OCI-LY7 (cell line): ENCODE measurements around the gene NAPSA. TPM values are rescaled to one million over a fixed set of nuclear protein-coding genes. Genes with fewer than 3 reads are reported as not detected.

Source experiments
- BruUV-seq: library from RNA; stranded (reverse); fragments of 400-500 nt; replicated peaks from 2 replicates; lab custom pipeline; 2021; lab: Mats Ljungman, UMichigan
- CTCF ChIA-PET: fragments of 300-600 bp; sonication (Branson Sonifier 250); formaldehyde crosslinking; loops from one replicate; lab custom pipeline; 2022; ENCODE audit warnings: antibody characterized with exemption; ENCODE audit not compliant: unreplicated experiment; lab: Charles Lee
- POLR2A ChIA-PET: fragments of 300-600 bp; sonication (Branson Sonifier 250); formaldehyde crosslinking; loops from one replicate; lab custom pipeline; 2022; ENCODE audit warnings: antibody characterized with exemption; lab: Charles Lee
- DNase-seq: peaks from one replicate; pipeline ENCODE4 v3.0.0-alpha.2; 2015; ENCODE audit warnings: low spot score
- H2AFZ ChIP-seq: fragments of 200-600 bp; sonication (generic), shearing (Covaris generic); 2 replicates; pipeline ENCODE4 v1.6.1; 2014; ENCODE audit warnings: mild to moderate bottlenecking, antibody characterized with exemption, low read length, moderate library complexity
- H3K27ac ChIP-seq: fragments of 200-600 bp; sonication (generic); 2 replicates; pipeline ENCODE4 v1.5.1; 2014; ENCODE audit warnings: mixed run types, low read depth, mild to moderate bottlenecking, moderate library complexity, low read length, inconsistent platforms; ENCODE audit not compliant: poor library complexity, severe bottlenecking
- H3K36me3 ChIP-seq: fragments of 200-600 bp; sonication (generic); 2 replicates; pipeline ENCODE4 v1.6.1; 2014; ENCODE audit warnings: mild to moderate bottlenecking, antibody characterized with exemption, low read length, moderate library complexity, mixed read lengths; ENCODE audit not compliant: insufficient read depth
- H3K4me1 ChIP-seq: fragments of 200-600 bp; sonication (generic); 2 replicates; pipeline ENCODE4 v1.5.1; 2014; ENCODE audit warnings: mild to moderate bottlenecking, low read length; ENCODE audit not compliant: insufficient read depth, poor library complexity, severe bottlenecking
- H3K4me2 ChIP-seq: fragments of 200-600 bp; sonication (generic); 2 replicates; pipeline ENCODE4 v1.6.1; 2014; ENCODE audit warnings: mild to moderate bottlenecking, low read length
- H3K4me3 ChIP-seq: fragments of 200-600 bp; sonication (generic); 2 replicates; pipeline ENCODE4 v1.5.1; 2014; ENCODE audit warnings: mild to moderate bottlenecking, low read depth, low read length; ENCODE audit not compliant: poor library complexity, severe bottlenecking
- H3K79me2 ChIP-seq: fragments of 200-600 bp; sonication (generic); 2 replicates; pipeline ENCODE4 v1.6.1; 2016; ENCODE audit warnings: low read depth, mild to moderate bottlenecking, low read length, moderate library complexity, mixed read lengths; ENCODE audit not compliant: insufficient read depth
- H3K9me2 ChIP-seq: fragments of 200-600 bp; sonication (generic); 2 replicates; pipeline ENCODE4 v1.6.1; 2016; ENCODE audit warnings: mild to moderate bottlenecking, low read length, mixed read lengths; ENCODE audit not compliant: insufficient read depth
- H3K9me3 ChIP-seq: fragments of 200-600 bp; sonication (generic); 2 replicates; pipeline ENCODE4 v1.6.1; 2014; ENCODE audit warnings: mild to moderate bottlenecking, mixed run types, low read length, mixed read lengths
- H4K20me1 ChIP-seq: fragments of 200-600 bp; sonication (generic); 2 replicates; pipeline ENCODE4 v1.6.1; 2014; ENCODE audit warnings: mild to moderate bottlenecking, antibody characterized with exemption, low read length, moderate library complexity, mixed read lengths; ENCODE audit not compliant: insufficient read depth
- EZH2phosphoT487 ChIP-seq: fragments of 200-600 bp; sonication (generic); IDR thresholded peaks from 2 replicates; pipeline ENCODE4 v1.6.1; 2018; ENCODE audit warnings: low read depth, borderline replicate concordance, mild to moderate bottlenecking, mixed run types, antibody characterized with exemption, low read length, moderate library complexity, mixed read lengths
- intact Hi-C: fragments of 100-400 bp; cut with micrococcal nuclease; formaldehyde crosslinking; loops from one replicate; pipeline ENCODE4 v1.10.0; 2022; ENCODE audit not compliant: unreplicated experiment
- total RNA-seq, 2 experiments: library from RNA; depleted of rRNA in 1 of 2; stranded (reverse); fragments of >200 nt in 1 of 2; shearing (Covaris generic) in 1 of 2; gene quantifications; 2 replicates each; pipeline ENCODE4 v1.2.3, GENCODE V29; 2014 to 2022
- TF ChIP-seq, protein P1 (sequence below): fragments of 200-600 bp; sonication (generic); conservative IDR thresholded peaks from 2 replicates; pipeline ENCODE4 v1.5.1; 2014; ENCODE audit warnings: mild to moderate bottlenecking, antibody characterized with exemption, low read length, moderate library complexity, mixed read lengths

NAPSA gene
- total RNA-seq, 2 experiments from 2014 or later = 5.7 to 30.1 TPM

DNA sequence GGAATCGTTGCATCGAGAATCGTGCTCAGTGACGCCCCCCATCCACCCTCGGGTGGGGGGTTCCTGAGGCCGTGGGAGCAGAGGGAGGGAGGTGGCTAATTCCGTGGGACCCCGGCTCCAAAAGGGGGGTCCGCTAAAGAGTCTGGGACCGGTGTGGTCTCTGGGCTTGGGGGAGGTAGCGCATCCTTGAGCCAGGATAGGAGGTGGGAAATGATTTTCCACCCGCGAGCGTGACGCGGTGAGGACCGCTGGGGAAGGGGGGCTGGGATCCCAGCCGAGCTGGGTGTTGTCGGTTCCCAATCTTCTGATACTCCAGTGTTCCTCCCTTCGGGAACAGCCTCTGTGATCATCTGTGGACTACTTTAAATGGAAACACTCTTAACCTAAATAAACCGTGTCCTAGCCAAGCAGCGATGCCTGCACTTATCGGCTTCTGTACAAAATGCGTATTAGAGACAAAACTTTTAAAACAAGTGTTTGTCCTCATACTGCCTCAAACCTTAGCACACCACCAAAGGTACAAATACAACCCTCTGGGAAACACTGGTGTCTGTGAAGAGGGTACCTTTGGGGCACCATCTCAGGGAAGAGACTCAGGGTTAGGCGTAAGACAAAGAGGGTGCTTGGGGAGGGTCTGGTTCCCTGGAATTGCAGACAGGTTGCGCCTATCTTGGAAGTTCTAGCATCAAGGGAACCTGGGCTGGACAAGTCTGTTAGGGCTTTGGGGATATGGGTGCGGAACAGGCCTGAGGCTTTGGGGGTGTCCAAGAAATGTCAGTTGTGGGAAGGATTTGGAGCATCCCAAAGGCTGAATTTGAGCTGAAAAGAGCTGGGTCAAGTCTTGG lies 52.2 kb downstream of the NAPSA start:
- Histone ChIP-seq H3K36me3 (peaks cover 12% of the 10 kb centered on the region), H3K27ac (no peak overlapping the region), H3K9me3 (no peaks in the 10 kb centered on the region), H3K79me2 (no peaks in the 10 kb centered on the region), H3K4me1 (peaks cover 13% of the 10 kb centered on the region), H3K4me2 (no peak overlapping the region), H3K4me3 (no peak overlapping the region), H4K20me1 (no peaks in the 10 kb centered on the region), H3K9me2 (no peaks in the 10 kb centered on the region), H2AFZ (no peak overlapping the region)
- intact Hi-C loops = no loop called here
- ChIA-PET CTCF (no interaction called here), POLR2A (no interaction called here)
- TF ChIP-seq, protein P1, sequence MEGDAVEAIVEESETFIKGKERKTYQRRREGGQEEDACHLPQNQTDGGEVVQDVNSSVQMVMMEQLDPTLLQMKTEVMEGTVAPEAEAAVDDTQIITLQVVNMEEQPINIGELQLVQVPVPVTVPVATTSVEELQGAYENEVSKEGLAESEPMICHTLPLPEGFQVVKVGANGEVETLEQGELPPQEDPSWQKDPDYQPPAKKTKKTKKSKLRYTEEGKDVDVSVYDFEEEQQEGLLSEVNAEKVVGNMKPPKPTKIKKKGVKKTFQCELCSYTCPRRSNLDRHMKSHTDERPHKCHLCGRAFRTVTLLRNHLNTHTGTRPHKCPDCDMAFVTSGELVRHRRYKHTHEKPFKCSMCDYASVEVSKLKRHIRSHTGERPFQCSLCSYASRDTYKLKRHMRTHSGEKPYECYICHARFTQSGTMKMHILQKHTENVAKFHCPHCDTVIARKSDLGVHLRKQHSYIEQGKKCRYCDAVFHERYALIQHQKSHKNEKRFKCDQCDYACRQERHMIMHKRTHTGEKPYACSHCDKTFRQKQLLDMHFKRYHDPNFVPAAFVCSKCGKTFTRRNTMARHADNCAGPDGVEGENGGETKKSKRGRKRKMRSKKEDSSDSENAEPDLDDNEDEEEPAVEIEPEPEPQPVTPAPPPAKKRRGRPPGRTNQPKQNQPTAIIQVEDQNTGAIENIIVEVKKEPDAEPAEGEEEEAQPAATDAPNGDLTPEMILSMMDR = no peak
- TF ChIP-seq EZH2phosphoT487 = no peak
- BruUV-seq = TSS peak; percentile 67
- no peak for DNase-seq

DNA sequence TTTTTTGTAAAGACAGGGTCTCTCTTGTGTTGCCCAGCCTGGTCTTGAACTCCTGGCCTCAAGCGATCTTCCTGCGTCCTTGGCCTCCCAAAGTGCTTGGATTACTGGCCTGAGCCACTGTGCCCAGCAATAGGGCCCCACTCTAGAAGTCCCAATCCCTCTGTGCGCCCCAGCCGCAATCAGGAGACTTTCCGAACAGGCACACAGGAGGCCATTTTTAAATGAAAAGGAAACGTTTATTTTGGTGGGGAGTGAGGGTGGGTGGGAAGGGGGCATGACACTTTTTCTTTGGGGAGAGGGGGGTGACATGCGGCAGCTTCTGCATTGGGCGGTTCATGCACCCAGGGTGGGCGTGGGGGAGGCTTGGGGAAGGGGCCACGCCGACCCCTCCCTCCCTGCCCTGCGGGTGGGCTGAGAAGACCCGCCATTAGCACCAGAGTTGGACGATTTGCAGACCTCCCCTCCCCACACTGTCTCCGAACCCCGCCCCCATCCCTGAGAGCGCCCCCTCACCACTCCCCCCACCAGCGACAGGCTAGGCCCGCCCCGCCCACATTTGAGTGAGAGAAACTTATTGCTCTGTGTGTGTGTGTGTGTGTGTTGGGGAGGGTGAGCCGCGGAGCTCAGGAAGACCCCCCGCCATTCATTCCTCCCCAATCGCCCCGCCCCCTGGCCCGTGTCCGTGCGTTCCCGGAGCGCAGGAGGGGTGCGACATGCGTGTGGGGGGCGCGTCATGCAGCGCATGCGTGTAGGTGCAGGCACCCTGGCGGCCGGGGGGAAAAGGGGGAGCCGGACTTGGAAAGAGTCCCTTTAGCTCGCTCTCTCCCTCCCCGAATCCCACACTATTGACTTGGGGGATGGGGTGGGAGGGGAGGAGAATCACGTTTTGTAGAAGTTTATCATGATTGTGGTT lies 53.5 kb downstream of the NAPSA start:
- TF ChIP-seq, protein P1 = no peak
- no peak for TF ChIP-seq EZH2phosphoT487
- Histone ChIP-seq H3K36me3 (0 out of 2 replicates have a peak, but pooled peaks cover under 1% of the 10 kb centered on the region), H3K9me3 (no peaks in the 10 kb centered on the region), H3K4me2 (no peak overlapping the region), H3K4me3 (no peak overlapping the region), H3K79me2 (no peaks in the 10 kb centered on the region), H3K27ac (no peak overlapping the region), H4K20me1 (no peaks in the 10 kb centered on the region), H2AFZ (no peak overlapping the region), H3K9me2 (no peaks in the 10 kb centered on the region), H3K4me1 (peaks cover 17% of the 10 kb centered on the region)
- intact Hi-C loops = no loop called here
- DNase-seq = no peak
- POLR2A ChIA-PET = no interaction called here
- BruUV-seq = no TSS peak
- CTCF ChIA-PET = no interaction called here
